PFSK-1 (cell line): Measurements from ENCODE around the gene ASIC2.

Experiments
- POLR2AphosphoS5 ChIP-seq: IDR thresholded peaks from 2 replicates; pipeline ENCODE4 v1.6.1; 2012; ENCODE audit warnings: low read depth, mild to moderate bottlenecking, control low read depth, low read length, moderate library complexity
- REST ChIP-seq, 2 experiments: IDR thresholded peaks; 2 replicates each; pipeline versions ENCODE4 v1.6.1 to v1.8.0; 2011 to 2012; ENCODE audit warnings: low read depth in 2 of 2, low read length in 2 of 2, control low read depth in 1 of 2, inconsistent platforms in 1 of 2, mild to moderate bottlenecking in 1 of 2, moderate library complexity in 1 of 2; ENCODE audit not compliant: insufficient read depth in 1 of 2
- SIN3A ChIP-seq: IDR thresholded peaks from 2 replicates; pipeline ENCODE4 v1.6.1; 2012; ENCODE audit warnings: mild to moderate bottlenecking, low read length, moderate library complexity, borderline replicate concordance; ENCODE audit not compliant: insufficient read depth
- TAF1 ChIP-seq: IDR thresholded peaks from 2 replicates; pipeline ENCODE4 v1.6.1; 2012; ENCODE audit warnings: low read length, control low read depth, borderline replicate concordance; ENCODE audit not compliant: insufficient read depth

GRCh38 chr17:33085256-33085655, 207.8 kb downstream of the ASIC2 start:
- no peak for TF ChIP-seq POLR2AphosphoS5
- no peak for TF ChIP-seq SIN3A
- TF ChIP-seq TAF1, result no peak
- TF ChIP-seq REST (IDR thresholded peaks at IDR 0.05; ENCODE audit: insufficient read depth in 1 of 2, low read depth in 2 of 2, low read length in 2 of 2), result no peak
